NCI-H748 treated with DMSO at 0.1 percent for 48 hours (cell line): ENCODE data around the gene FBXL17.

Source experiments
- DNase-seq: peaks from one replicate; lab custom pipeline; 2025; lab: John Stamatoyannopoulos, UW

FBXL17 gene

DNA sequence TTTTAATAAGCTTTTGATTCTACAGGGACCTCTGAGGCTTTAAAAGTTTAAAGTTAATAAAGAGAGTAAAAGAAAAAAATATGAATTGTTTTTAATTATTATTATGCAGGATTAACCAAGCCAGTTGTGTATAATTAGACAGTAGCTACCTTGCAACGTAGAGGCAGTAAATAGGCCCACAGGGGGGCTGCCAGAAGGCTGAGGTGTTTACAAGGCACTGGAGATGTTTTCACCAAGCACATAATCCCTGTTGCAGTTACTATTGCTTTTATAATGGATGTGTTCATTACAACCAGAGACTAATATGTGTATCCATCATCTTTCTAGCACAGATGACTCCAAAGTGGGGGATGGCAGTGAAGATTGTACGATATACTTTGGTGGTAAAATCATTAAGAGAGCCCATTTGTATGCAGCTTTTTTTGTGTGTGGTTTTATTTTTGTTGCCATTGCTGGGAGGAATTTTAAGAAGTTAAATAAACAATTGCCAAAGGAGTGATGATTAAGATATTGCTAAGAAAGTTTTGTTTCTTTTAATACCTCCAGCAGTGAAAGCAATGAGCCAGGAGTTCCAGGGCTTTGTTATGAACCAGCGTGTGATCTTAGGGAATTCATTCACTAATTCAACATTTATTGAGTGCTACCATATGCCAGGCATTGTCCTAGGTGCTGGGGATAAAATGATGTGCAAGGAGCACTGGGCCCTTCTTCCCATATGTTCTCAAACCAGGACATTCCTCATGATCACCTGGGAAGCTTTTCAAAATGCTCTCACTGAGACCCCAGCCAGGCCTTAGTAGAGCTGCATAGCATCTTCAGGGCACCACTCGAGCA is 572.5 kb downstream of the FBXL17 start:
- DNase-seq: no peak
